HEK293 (cell line): ENCODE data around the gene SLC9A9.

Experiments
- CTCF ChIA-PET: fragments of 350-600 bp; formaldehyde crosslinking; extraction: SDS; loops from one replicate; lab custom pipeline; 2021; ENCODE audit warnings: antibody characterized with exemption; lab: Yijun Ruan, JAX
- POLR2A ChIA-PET: fragments of 300-600 bp; formaldehyde crosslinking; extraction: SDS; loops from one replicate; lab custom pipeline; 2020; ENCODE audit warnings: antibody characterized with exemption, inconsistent platforms; lab: Yijun Ruan, JAX
- H3K27ac ChIP-seq: fragments of 200-500 bp; sonication (Bioruptor generic); 2 replicates; pipeline ENCODE4 v1.5.1; 2014; ENCODE audit warnings: low read depth, low read length, control low read depth, inconsistent platforms; ENCODE audit errors: extremely low read depth
- H3K36me3 ChIP-seq, 2 experiments: fragments of 200-500 bp in 1 of 2; sonication (Bioruptor generic) in 1 of 2; 1 replicate in 1 of 2; 2 replicates in 1 of 2; pipeline ENCODE4 v1.5.1; 2014 to 2017; ENCODE audit warnings: inconsistent platforms in 2 of 2, low read length in 2 of 2; ENCODE audit not compliant: control insufficient read depth in 2 of 2, insufficient read depth in 1 of 2
- H3K4me1 ChIP-seq: fragments of 200-500 bp; sonication (Bioruptor generic); 2 replicates; pipeline ENCODE4 v1.5.1; 2014; ENCODE audit warnings: mild to moderate bottlenecking, low read length, inconsistent platforms; ENCODE audit not compliant: control insufficient read depth, insufficient read depth
- H3K4me3 ChIP-seq: 2 replicates; pipeline ENCODE4 v1.5.1; 2011; ENCODE audit warnings: low read depth, mild to moderate bottlenecking, control low read depth, low read length, moderate library complexity
- H3K9me3 ChIP-seq: fragments of 200-500 bp; sonication (Bioruptor generic); 2 replicates; pipeline ENCODE4 v1.5.1; 2014; ENCODE audit warnings: low read depth, low read length, inconsistent platforms; ENCODE audit not compliant: control insufficient read depth, insufficient read depth
- HOXD13 ChIP-seq: sonication (generic); formaldehyde crosslinking; IDR thresholded peaks from 2 replicates; pipeline ENCODE4 v1.8.0; 2022; ENCODE audit warnings: missing genetic modification reagents, borderline replicate concordance
- IKZF3 ChIP-seq: fragments of 450-650 bp; IDR thresholded peaks from 2 replicates; pipeline ENCODE4 v1.5.0; 2018; ENCODE audit warnings: missing biosample characterization, mild to moderate bottlenecking, missing genetic modification characterization, moderate library complexity
- KLF8 ChIP-seq: fragments of 450-650 bp; formaldehyde crosslinking; IDR thresholded peaks from 2 replicates; pipeline ENCODE4 v1.5.1; 2016; ENCODE audit warnings: missing biosample characterization, missing genetic modification characterization
- SP3 ChIP-seq: fragments of 450-650 bp; formaldehyde crosslinking; IDR thresholded peaks from 2 replicates; pipeline ENCODE4 v1.5.1; 2016; ENCODE audit warnings: missing biosample characterization, missing genetic modification characterization
- ZBTB26 ChIP-seq: fragments of 450-650 bp; formaldehyde crosslinking; optimal IDR thresholded peaks from 2 replicates; pipeline ENCODE3; 2016; ENCODE audit warnings: missing biosample characterization, mild to moderate bottlenecking, missing genetic modification characterization
- ZBTB44 ChIP-seq: fragments of 450-650 bp; IDR thresholded peaks from 2 replicates; pipeline ENCODE4 v1.5.1; 2018; ENCODE audit warnings: missing biosample characterization, mild to moderate bottlenecking, missing genetic modification characterization
- ZBTB8A ChIP-seq: fragments of 450-650 bp; formaldehyde crosslinking; IDR thresholded peaks from 2 replicates; pipeline ENCODE4 v1.5.1; 2016; ENCODE audit warnings: missing biosample characterization, missing genetic modification characterization
- ZFP3 ChIP-seq: fragments of 450-650 bp; formaldehyde crosslinking; IDR thresholded peaks from 2 replicates; pipeline ENCODE4 v1.5.1; 2016; ENCODE audit warnings: low read depth, missing biosample characterization, missing genetic modification characterization
- ZNF121 ChIP-seq: fragments of 450-650 bp; formaldehyde crosslinking; IDR thresholded peaks from 2 replicates; pipeline ENCODE4 v1.5.1; 2016; ENCODE audit warnings: missing biosample characterization, missing genetic modification characterization
- ZNF140 ChIP-seq: fragments of 450-650 bp; formaldehyde crosslinking; IDR thresholded peaks from 2 replicates; pipeline ENCODE4 v1.5.1; 2016; ENCODE audit warnings: missing biosample characterization, missing genetic modification characterization
- ZNF169 ChIP-seq: fragments of 450-650 bp; formaldehyde crosslinking; IDR thresholded peaks from 2 replicates; pipeline ENCODE4 v1.5.1; 2016; ENCODE audit warnings: missing biosample characterization, missing genetic modification characterization
- ZNF184 ChIP-seq: fragments of 450-650 bp; IDR thresholded peaks from 2 replicates; pipeline ENCODE4 v1.5.1; 2018; ENCODE audit warnings: missing biosample characterization, mild to moderate bottlenecking, missing genetic modification characterization
- ZNF19 ChIP-seq: fragments of 450-650 bp; formaldehyde crosslinking; IDR thresholded peaks from 2 replicates; pipeline ENCODE4; 2016; ENCODE audit warnings: missing biosample characterization, missing genetic modification characterization, low read depth
- ZNF248 ChIP-seq: fragments of 450-650 bp; formaldehyde crosslinking; IDR thresholded peaks from 2 replicates; pipeline ENCODE4 v1.5.1; 2017; ENCODE audit warnings: missing biosample characterization, missing genetic modification characterization
- ZNF26 ChIP-seq: fragments of 450-650 bp; formaldehyde crosslinking; IDR thresholded peaks from 2 replicates; pipeline ENCODE4 v1.5.1; 2016; ENCODE audit warnings: missing biosample characterization, missing genetic modification characterization
- ZNF266 ChIP-seq: fragments of 450-650 bp; formaldehyde crosslinking; IDR thresholded peaks from 2 replicates; pipeline ENCODE4 v1.5.1; 2016; ENCODE audit warnings: missing biosample characterization, missing genetic modification characterization, low read depth
- ZNF350 ChIP-seq: fragments of 450-650 bp; formaldehyde crosslinking; IDR thresholded peaks from 2 replicates; pipeline ENCODE4 v1.5.0; 2017; ENCODE audit warnings: missing biosample characterization, mild to moderate bottlenecking, missing genetic modification characterization
- ZNF473 ChIP-seq: fragments of 450-650 bp; formaldehyde crosslinking; IDR thresholded peaks from 2 replicates; pipeline ENCODE4 v1.5.1; 2017; ENCODE audit warnings: missing biosample characterization, missing genetic modification characterization
- ZNF571 ChIP-seq: fragments of 450-650 bp; formaldehyde crosslinking; IDR thresholded peaks from 2 replicates; pipeline ENCODE4 v1.5.0; 2017; ENCODE audit warnings: missing biosample characterization, missing genetic modification characterization
- ZNF707 ChIP-seq: fragments of 450-650 bp; formaldehyde crosslinking; IDR thresholded peaks from 2 replicates; pipeline ENCODE4 v1.5.1; 2016; ENCODE audit warnings: missing biosample characterization, missing genetic modification characterization
- ZSCAN23 ChIP-seq: fragments of 450-650 bp; formaldehyde crosslinking; IDR thresholded peaks from 2 replicates; pipeline ENCODE4 v1.5.1; 2016; ENCODE audit warnings: missing biosample characterization, missing genetic modification characterization
- ZSCAN30 ChIP-seq: fragments of 450-650 bp; IDR thresholded peaks from 2 replicates; pipeline ENCODE4 v1.5.1; 2018; ENCODE audit warnings: missing biosample characterization, mild to moderate bottlenecking, missing genetic modification characterization, moderate library complexity
- TF ChIP-seq, protein P1 (sequence below): fragments of 450-650 bp; formaldehyde crosslinking; IDR thresholded peaks from 2 replicates; pipeline ENCODE4 v1.5.1; 2016; ENCODE audit warnings: missing biosample characterization, missing genetic modification characterization
- TF ChIP-seq, protein P2 (sequence below): fragments of 450-650 bp; formaldehyde crosslinking; IDR thresholded peaks from 2 replicates; pipeline ENCODE4 v1.5.1; 2017; ENCODE audit warnings: missing biosample characterization, missing genetic modification characterization
- TF ChIP-seq, protein P3 (sequence below): fragments of 450-650 bp; formaldehyde crosslinking; IDR thresholded peaks from 2 replicates; pipeline ENCODE4 v1.5.1; 2016; ENCODE audit warnings: missing biosample characterization, missing genetic modification characterization, low read depth

Gene SLC9A9

DNA sequence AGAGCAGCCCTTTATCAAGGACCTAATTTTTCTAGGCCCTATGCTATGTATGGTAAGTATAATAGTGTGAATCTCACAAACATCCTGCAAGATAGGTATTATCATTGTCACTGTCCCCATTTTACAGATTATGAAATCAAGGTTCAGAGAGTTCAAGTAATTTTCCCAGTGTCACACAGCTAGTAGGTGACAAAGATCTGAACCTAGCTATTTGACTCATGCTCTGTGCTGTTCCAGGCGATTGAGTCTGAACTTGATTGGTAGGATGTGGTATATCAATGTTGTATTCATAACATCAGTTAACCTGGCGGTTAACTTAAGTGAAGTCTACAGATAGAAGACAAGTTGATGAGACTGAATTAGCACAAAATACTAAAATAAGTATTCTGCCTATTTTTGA is 498.8 kb downstream of the SLC9A9 start (continued):
- TF ChIP-seq, protein P1, sequence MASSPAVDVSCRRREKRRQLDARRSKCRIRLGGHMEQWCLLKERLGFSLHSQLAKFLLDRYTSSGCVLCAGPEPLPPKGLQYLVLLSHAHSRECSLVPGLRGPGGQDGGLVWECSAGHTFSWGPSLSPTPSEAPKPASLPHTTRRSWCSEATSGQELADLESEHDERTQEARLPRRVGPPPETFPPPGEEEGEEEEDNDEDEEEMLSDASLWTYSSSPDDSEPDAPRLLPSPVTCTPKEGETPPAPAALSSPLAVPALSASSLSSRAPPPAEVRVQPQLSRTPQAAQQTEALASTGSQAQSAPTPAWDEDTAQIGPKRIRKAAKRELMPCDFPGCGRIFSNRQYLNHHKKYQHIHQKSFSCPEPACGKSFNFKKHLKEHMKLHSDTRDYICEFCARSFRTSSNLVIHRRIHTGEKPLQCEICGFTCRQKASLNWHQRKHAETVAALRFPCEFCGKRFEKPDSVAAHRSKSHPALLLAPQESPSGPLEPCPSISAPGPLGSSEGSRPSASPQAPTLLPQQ (tag by site-specific recombination): no peak

DNA sequence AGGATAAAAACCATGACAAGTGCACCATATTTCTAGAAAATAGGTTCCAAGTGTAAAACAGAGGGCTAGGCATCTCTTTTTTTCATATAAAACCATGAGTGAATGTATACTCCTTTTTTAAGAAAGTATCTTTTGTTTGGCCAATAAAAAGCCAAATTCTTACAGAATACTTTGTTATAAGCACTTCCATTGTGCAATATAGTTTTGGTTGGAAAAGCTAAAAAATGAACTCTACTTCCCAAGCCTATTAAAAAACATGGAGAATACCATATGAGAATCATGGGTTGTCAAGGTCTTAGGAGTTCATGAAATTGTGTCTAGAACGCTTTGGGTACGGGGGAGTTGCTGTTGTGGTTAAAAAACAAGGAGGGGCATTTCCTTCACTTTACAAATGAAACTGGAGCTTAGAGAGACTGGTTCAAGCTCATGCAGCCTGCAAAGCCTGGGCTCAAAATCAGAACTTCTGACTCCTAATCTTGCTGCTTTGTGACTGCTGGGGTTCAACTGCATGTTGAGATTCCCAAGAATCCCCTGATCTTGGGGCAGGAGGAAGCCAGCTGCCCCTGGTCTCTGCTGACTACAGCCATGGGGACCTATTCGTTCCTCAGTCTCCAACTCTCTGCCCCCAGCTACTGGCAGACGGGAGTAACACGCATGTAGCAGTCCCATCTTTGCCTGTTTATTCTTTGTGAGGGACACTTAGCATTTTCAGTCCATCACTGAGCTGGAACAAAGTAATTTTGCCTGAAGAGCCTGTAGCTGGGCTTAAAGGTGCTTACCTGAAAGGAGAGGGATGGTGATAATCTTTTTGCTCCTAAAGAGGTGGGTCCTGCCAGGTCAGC is 499.6 kb downstream of the SLC9A9 start:
- CTCF ChIA-PET: no interaction called here
- H3K4me3 ChIP-seq: no peak overlapping the region
- no peaks in the 10 kb centered on the region for H3K36me3 ChIP-seq
- no peaks in the 10 kb centered on the region for H3K9me3 ChIP-seq
- TF ChIP-seq HOXD13 (CRISPR knock-in tag) (no peak), ZSCAN30 (no peak), ZBTB26 (no peak), KLF8 (no peak), ZNF169 (tag by site-specific recombination) (no peak), ZNF26 (tag by site-specific recombination) (no peak), ZNF350 (tag by site-specific recombination) (no peak), ZNF248 (tag by site-specific recombination) (no peak), ZBTB8A (tag by site-specific recombination) (no peak), ZBTB44 (tag by site-specific recombination) (no peak), ZNF707 (tag by site-specific recombination) (no peak), ZFP3 (no peak), ZSCAN23 (tag by site-specific recombination) (no peak), ZNF121 (tag by site-specific recombination) (no peak), ZNF140 (no peak), ZNF571 (tag by site-specific recombination) (no peak)
- TF ChIP-seq, all 188 proteins: peak for 0
- no peak overlapping the region for H3K27ac ChIP-seq
- no peaks in the 10 kb centered on the region; the same call in 1 of the 2 replicates for H3K4me1 ChIP-seq
- POLR2A ChIA-PET: no interaction called here

DNA sequence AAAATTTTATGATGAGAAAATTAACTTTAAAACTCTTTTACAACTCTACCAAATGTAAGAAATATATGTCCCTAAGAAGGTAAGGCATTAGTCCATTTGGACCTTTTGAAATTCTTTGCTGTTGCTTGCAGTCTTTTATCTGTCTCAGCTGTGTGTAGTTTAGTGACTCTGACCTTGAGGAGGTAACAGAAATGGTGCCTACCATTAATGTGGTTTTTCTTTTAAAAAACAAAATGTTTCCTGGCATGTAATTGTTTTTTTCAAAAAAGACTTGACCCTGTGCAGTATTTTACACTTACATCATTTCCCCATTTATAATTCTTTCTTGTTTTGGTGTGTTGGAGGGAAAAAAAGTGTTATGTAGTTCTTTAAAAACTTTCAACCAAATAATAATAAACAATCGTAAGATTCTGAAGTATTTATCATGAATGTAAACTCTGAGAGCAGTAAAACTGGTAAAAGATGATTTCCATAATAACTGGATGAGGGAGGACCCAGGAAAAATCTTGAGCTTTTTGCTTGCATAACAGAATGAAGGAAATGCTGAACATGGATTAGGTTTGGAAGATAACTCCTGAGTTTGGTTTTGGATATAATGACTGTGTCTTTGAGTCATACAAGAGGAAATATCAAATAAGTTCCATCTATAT is 503.6 kb downstream of the SLC9A9 start:
- POLR2A ChIA-PET: no interaction called here
- no peaks in the 10 kb centered on the region for H3K9me3 ChIP-seq
- CTCF ChIA-PET: no interaction called here
- no peaks in the 10 kb centered on the region for H3K4me1 ChIP-seq
- H3K36me3 ChIP-seq: no peaks in the 10 kb centered on the region
- no peak overlapping the region for H3K4me3 ChIP-seq
- H3K27ac ChIP-seq: no peak overlapping the region
- TF ChIP-seq, protein P2, sequence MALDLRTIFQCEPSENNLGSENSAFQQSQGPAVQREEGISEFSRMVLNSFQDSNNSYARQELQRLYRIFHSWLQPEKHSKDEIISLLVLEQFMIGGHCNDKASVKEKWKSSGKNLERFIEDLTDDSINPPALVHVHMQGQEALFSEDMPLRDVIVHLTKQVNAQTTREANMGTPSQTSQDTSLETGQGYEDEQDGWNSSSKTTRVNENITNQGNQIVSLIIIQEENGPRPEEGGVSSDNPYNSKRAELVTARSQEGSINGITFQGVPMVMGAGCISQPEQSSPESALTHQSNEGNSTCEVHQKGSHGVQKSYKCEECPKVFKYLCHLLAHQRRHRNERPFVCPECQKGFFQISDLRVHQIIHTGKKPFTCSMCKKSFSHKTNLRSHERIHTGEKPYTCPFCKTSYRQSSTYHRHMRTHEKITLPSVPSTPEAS (tag by site-specific recombination): no peak
- TF ChIP-seq ZNF266 (no peak), SP3 (tag by site-specific recombination) (no peak), IKZF3 (no peak), ZNF473 (tag by site-specific recombination) (no peak), ZNF184 (tag by site-specific recombination) (no peak), ZNF19 (tag by site-specific recombination) (no peak)
- TF ChIP-seq, protein P3, sequence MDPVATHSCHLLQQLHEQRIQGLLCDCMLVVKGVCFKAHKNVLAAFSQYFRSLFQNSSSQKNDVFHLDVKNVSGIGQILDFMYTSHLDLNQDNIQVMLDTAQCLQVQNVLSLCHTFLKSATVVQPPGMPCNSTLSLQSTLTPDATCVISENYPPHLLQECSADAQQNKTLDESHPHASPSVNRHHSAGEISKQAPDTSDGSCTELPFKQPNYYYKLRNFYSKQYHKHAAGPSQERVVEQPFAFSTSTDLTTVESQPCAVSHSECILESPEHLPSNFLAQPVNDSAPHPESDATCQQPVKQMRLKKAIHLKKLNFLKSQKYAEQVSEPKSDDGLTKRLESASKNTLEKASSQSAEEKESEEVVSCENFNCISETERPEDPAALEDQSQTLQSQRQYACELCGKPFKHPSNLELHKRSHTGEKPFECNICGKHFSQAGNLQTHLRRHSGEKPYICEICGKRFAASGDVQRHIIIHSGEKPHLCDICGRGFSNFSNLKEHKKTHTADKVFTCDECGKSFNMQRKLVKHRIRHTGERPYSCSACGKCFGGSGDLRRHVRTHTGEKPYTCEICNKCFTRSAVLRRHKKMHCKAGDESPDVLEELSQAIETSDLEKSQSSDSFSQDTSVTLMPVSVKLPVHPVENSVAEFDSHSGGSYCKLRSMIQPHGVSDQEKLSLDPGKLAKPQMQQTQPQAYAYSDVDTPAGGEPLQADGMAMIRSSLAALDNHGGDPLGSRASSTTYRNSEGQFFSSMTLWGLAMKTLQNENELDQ: no peak
